Uterus (tissue), 2 donors: ENCODE measurements around the gene ATAD5.

ENCODE experiments used
- POLR2A ChIP-seq, 2 donors: fragments of 450-650 bp; IDR thresholded peaks; one replicate each; pipeline ENCODE4 v1.6.1; 2016; ENCODE audit warnings: antibody characterized with exemption in 2 of 2, mild to moderate bottlenecking in 1 of 2, moderate library complexity in 1 of 2
- TF ChIP-seq, protein P1 (sequence below), 4 experiments: fragments of 200-600 bp in 2 of 4; fragments of 450-650 bp in 2 of 4; sonication (generic) in 2 of 4; IDR thresholded peaks; one replicate each; pipeline ENCODE4 v1.5.1; 2016 to 2019; ENCODE audit warnings: antibody characterized with exemption in 4 of 4, mild to moderate bottlenecking in 2 of 4, moderate library complexity in 1 of 4

DNA sequence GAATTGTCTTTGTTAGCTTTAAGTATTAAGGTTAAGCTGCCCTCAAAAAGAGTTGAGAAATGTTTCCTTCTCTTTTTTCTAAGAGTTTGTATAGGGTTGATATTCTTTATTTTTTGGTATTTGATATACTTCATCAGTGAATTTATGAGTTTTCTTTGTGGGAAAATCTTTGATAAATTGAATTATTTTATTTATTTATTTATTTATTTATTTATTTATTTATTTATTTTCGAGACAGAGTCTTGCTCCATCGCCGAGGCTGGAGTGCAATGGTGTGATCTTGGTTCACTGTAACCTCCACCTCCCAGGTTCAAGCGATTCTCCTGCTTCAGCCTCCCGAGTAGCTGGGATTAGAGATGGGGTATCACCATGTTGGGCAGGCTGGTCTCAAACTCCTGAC is 54.4 kb downstream of the ATAD5 start:
- TF ChIP-seq, protein P1, sequence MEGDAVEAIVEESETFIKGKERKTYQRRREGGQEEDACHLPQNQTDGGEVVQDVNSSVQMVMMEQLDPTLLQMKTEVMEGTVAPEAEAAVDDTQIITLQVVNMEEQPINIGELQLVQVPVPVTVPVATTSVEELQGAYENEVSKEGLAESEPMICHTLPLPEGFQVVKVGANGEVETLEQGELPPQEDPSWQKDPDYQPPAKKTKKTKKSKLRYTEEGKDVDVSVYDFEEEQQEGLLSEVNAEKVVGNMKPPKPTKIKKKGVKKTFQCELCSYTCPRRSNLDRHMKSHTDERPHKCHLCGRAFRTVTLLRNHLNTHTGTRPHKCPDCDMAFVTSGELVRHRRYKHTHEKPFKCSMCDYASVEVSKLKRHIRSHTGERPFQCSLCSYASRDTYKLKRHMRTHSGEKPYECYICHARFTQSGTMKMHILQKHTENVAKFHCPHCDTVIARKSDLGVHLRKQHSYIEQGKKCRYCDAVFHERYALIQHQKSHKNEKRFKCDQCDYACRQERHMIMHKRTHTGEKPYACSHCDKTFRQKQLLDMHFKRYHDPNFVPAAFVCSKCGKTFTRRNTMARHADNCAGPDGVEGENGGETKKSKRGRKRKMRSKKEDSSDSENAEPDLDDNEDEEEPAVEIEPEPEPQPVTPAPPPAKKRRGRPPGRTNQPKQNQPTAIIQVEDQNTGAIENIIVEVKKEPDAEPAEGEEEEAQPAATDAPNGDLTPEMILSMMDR (IDR thresholded peaks at IDR 0.05), result no peak
- no peak for TF ChIP-seq POLR2A (IDR thresholded peaks at IDR 0.05)
